ENCODE results near the gene TSC22D2. TPM values are rescaled to one million over a fixed set of nuclear protein-coding genes. Genes with fewer than 3 reads are reported as not detected.

The TSC22D2 gene
- 10 to 100 TPM; 12.1 to 19.8 (median 16.5) TPM for total RNA-seq

DNA sequence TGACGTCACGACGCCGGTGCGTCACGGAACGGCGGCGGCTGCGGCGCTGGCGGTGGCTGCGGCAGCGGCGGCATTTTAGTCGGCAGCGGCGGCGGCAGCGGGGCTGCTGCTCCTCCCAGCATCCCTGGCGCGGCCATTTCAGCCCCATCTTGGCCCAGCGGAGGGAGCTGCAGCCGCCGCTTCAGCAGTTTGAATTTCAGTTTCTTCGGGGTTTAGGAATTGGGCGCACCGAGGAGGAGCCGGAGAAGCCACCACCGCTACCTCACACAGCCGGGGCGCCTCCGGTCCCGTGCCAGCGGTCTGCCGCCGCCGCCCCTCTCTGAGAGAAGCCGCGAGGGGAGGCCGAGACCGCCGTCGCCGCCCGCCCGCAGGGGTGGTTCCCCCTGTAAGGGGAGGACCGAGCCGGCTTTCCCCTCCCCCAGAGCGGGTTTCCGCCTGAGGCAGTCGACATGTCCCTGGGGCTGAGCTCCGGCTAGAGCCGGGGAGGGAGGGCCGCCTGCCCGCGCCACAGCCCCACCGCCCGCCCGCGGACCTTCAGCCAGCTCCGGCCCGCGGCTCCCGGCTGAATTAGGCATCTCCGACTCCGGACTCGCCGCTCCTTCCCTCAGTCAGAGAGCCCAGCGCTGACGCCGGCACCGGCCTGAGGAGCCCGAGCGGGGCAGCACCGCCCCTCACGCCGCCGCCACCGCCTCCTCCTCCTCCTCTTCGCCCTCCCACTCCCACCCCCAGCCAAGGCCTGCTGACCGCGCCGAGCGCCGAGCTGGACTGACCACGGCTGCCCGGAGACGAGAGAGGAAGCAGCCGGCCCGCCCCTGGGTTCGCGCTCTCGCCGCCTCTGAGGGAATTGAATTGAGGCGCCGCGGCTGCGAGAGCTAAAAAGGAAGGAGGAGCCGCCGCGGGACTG lies at the start of gene TSC22D2:
Gene TSC22D2, plus strand, starts transcription at position 78 of the 904 bp plus-strand sequence. CDS start 1,053 bp downstream, outside the sequence.
- H3K4me1 ChIP-seq = no peaks in the 10 kb centered on the region
- H3K36me3 ChIP-seq = no peaks in the 10 kb centered on the region
- intact Hi-C loops (cut with DNase I; ENCODE audit: low total_unique reads) = no loop called here
- no peaks in the 10 kb centered on the region for H3K27me3 ChIP-seq
- TF ChIP-seq POLR2A (IDR thresholded peaks at IDR 0.05) (peak; percentile 97), POLR2AphosphoS5 (IDR thresholded peaks at IDR 0.05) (peak; percentile 87 to 97 (median 91))
- TF ChIP-seq, protein P1, sequence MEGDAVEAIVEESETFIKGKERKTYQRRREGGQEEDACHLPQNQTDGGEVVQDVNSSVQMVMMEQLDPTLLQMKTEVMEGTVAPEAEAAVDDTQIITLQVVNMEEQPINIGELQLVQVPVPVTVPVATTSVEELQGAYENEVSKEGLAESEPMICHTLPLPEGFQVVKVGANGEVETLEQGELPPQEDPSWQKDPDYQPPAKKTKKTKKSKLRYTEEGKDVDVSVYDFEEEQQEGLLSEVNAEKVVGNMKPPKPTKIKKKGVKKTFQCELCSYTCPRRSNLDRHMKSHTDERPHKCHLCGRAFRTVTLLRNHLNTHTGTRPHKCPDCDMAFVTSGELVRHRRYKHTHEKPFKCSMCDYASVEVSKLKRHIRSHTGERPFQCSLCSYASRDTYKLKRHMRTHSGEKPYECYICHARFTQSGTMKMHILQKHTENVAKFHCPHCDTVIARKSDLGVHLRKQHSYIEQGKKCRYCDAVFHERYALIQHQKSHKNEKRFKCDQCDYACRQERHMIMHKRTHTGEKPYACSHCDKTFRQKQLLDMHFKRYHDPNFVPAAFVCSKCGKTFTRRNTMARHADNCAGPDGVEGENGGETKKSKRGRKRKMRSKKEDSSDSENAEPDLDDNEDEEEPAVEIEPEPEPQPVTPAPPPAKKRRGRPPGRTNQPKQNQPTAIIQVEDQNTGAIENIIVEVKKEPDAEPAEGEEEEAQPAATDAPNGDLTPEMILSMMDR (IDR thresholded peaks at IDR 0.05) = peak in 2 of 3 donors; percentile 28 to 41
- no peaks in the 10 kb centered on the region for H3K9me3 ChIP-seq
- peak; percentile 93 to 97 for DNase-seq (ENCODE audit: low spot score in 2 of 2)
- peak within 1 kb of the TSS; percentile 100 for H3K27ac ChIP-seq
- H3K4me3 ChIP-seq = peak within 1 kb of the TSS; percentile 85 to 98 (median 92)

DNA sequence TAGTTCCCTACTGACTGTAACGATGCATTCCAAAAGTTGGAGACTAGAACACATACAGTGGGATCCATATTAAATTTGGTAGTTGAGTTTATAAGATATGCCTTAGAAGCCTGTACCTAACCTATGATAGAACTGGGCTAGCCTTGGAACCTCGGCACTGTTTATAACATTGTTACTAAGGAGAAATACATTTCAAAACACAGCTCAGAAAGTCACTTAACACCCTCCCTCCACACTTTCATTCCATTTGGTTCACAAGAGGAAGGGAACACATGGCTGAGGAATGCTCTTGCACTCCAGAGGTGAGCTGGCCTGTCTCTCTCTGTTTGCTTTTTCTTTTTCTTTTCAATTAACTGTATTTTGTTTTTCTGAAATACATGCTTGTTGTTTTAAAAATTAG lies 48.7 kb upstream of the TSC22D2 start:
- Histone ChIP-seq H3K27me3 (no peaks in the 10 kb centered on the region), H3K4me3 (no peak overlapping the region), H3K27ac (no peak overlapping the region), H3K9me3 (no peaks in the 10 kb centered on the region), H3K4me1 (no peaks in the 10 kb centered on the region), H3K36me3 (no peaks in the 10 kb centered on the region)
- TF ChIP-seq, protein P1 (IDR thresholded peaks at IDR 0.05) = no peak
- no peak for TF ChIP-seq POLR2AphosphoS5 (IDR thresholded peaks at IDR 0.05)
- TF ChIP-seq POLR2A (IDR thresholded peaks at IDR 0.05) = no peak
- intact Hi-C loops (cut with DNase I; ENCODE audit: low total_unique reads) = no loop called here
- no peak for DNase-seq (ENCODE audit: low spot score in 2 of 2)

DNA sequence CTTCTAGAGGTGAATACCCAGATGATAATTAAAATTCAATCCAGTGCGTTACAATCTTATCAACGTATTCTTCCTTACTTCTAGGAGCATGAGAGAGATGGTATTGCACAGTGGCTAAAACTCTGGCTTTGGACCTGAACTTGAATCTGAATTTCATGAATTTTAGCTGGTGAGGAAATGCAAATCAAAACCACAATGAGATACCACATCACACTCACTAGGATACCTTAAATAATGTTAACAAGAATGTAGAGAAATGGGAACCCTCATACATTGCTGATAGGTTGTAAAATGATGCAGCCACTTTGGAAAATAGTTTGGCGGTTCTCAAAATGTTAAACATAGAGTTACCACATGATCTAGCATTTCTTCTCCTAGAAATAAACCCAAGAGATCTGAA lies 47.1 kb upstream of the TSC22D2 start:
- H3K27me3 ChIP-seq = no peaks in the 10 kb centered on the region
- no peak overlapping the region for H3K4me3 ChIP-seq
- H3K9me3 ChIP-seq = no peaks in the 10 kb centered on the region
- no peaks in the 10 kb centered on the region for H3K36me3 ChIP-seq
- no peak for TF ChIP-seq POLR2A (IDR thresholded peaks at IDR 0.05)
- no peak for TF ChIP-seq POLR2AphosphoS5 (IDR thresholded peaks at IDR 0.05)
- TF ChIP-seq, protein P1 (IDR thresholded peaks at IDR 0.05) = no peak
- DNase-seq (ENCODE audit: low spot score in 2 of 2) = no peak
- H3K27ac ChIP-seq = no peak overlapping the region
- no peaks in the 10 kb centered on the region for H3K4me1 ChIP-seq
- intact Hi-C loops (cut with DNase I; ENCODE audit: low total_unique reads) = no loop called here

DNA sequence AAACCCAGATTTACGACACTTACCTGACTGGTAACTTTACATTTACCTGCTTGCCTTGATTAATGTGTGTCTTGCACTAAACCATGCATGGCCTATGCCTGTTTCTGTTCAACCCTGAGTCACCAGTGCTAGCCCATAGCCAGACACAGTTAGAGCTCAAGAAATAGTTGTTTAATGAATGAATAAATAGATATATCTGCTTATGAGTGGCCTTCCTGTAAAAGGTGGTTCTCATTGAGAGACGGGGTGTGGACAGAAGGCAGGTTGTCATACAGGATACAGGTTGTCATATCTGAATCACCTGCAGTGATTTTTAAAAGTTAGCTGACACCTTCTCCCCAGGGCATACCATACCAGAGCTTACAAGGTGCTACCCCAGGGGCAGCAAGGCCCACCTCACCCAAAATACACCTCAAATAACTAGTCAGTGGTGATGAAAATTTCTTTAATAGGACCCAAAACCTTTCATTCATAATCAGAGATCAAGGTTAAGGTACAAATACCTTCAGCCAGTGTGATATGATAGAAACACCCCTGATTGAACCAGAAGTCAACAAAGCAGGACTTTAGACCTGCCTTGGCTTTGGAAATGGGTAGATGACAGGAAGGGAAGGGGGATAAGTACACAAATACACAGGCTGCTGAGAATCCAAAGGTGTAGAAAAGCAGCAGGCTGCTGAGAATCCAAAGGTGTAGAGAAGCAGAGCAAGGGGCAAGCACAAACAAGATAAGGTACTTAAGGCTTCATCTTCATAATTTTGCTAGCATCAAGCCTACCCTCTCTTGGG lies 45.4 kb upstream of the TSC22D2 start:
- Histone ChIP-seq H3K4me1 (no peaks in the 10 kb centered on the region), H3K27ac (no peak overlapping the region), H3K4me3 (no peak overlapping the region), H3K27me3 (no peaks in the 10 kb centered on the region), H3K36me3 (no peaks in the 10 kb centered on the region), H3K9me3 (no peaks in the 10 kb centered on the region)
- TF ChIP-seq, protein P1 (IDR thresholded peaks at IDR 0.05) = no peak
- TF ChIP-seq POLR2AphosphoS5 (IDR thresholded peaks at IDR 0.05) (no peak), POLR2A (IDR thresholded peaks at IDR 0.05) (no peak)
- no peak for DNase-seq (ENCODE audit: low spot score in 2 of 2)
- intact Hi-C loops (cut with DNase I; ENCODE audit: low total_unique reads) = no loop called here

All from breast epithelium (tissue), 4 donors.